Measurements from ENCODE around the gene FARP1.

Gene FARP1

GRCh38 chr13:98280176-98280510, 137.2 kb downstream of the FARP1 start:
- DNase-seq (ENCODE audit: low read depth in 2 of 2) = no peak

DNA sequence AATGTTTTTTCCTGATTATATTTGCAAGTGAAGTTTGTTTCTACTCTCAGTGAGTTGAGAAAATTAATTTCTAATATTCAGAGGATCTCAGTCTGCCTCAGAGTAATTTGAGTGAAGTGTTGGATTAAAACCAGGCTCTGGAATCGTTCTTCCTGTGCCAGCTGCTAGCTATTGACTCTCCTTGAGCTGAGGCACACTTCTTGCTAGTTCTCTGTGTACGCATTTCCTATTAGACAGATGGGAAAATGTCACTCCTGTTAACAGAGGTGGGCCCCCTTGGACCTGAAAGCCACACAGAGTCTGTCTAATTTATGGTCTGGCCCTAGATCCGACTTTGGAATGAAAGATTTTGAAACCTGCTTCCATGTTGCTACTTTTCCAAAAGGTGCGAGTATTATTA, 141.8 kb downstream of the FARP1 start:
- no peak for DNase-seq (ENCODE audit: low read depth in 2 of 2)

DNA sequence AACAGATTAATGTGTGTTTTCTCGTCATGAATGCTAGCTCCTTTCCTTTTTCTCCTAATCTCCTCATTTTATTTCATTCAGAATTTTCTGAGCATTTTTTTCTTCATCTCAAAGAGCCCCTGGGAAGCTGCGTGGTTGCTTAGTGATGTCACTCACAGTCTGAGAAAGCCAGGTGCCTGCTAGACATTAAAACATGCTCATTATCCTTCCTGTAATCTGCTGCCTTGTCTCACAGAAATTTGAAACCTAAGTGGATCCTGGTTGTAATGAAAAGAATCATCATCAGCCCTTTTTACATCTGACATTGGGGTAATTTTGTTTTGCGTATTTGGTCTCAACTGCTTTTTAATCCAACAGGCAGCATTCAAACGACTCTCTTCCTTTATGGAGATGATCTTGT, 142.4 kb downstream of the FARP1 start:
- no peak for DNase-seq (ENCODE audit: low read depth in 2 of 2)

- no peak for DNase-seq (ENCODE audit: low read depth in 2 of 2)
Measured at GRCh38 chr13:98285852-98286594, 143.1 kb downstream of the FARP1 start.

GRCh38 chr13:98286799-98287198, 143.9 kb downstream of the FARP1 start:
- no peak for DNase-seq (ENCODE audit: low read depth in 2 of 2)

- no peak for DNase-seq (ENCODE audit: low read depth in 2 of 2)
Measured at GRCh38 chr13:98288211-98288610, 145.3 kb downstream of the FARP1 start.

GRCh38 chr13:98289339-98289945, 146.5 kb downstream of the FARP1 start:
- no peak for DNase-seq (ENCODE audit: low read depth in 2 of 2)

DNA sequence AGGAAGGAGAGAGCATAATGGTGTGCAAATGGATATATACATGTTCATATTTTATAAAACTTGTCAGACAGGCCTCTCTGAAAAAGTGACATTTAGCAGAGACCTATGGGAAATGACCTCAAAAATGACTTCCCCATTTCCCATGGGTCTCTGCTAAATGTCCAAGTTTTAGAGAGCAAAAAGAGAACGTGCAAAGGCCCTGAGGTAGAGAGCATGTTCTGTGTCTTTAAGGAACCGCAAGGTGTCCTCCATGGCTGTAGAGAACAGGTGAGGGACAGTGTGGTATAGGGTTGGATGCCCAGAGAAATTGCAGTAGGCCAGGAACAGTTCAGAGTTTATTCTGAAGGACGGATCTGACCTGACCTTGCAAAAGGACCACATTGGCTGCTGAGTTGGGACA, 147.4 kb downstream of the FARP1 start:
- no peak for DNase-seq (ENCODE audit: low read depth in 2 of 2)

DNA sequence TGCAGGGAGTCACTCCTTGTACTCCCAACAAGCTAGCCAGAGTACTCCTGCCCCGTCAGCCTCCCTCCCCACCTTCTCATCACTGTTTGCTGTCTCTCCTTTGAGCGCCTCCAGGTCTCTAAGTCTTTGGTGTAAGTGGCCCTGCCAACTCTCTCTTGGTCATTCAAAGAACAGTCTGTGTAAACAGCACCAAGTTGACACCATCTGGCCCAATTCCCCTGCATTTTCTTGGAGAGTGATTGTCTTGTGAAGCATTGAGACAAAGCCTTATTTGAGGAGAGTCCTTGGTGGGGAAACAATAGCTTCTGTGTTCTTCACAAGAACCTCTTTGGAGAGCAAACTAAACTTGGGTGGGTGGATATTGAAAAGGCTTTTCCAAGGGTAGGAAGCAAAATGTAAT, 148.8 kb downstream of the FARP1 start:
- no peak for DNase-seq (ENCODE audit: low read depth in 2 of 2)

DNA sequence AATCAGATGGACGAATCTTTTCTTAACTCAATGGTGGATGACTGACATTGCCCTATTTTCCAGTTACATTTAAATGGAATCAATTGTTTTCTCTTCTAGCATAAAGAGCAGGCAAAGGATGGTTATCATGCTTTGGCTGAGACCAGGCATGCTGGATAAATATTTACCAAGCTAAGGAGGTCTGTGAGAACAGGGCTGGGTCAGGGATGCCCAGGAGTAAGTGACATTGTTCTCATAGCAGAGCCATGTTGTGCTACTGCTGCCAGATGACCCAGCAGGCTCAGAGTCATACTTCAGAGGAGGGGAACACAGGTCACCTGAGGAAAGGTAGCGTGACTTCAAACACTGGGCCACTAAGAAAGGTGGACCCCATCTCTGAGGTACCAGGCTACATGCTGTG, 150.2 kb downstream of the FARP1 start:
- DNase-seq (ENCODE audit: low read depth in 2 of 2) = no peak

- DNase-seq (ENCODE audit: low read depth in 2 of 2) = no peak
Measured at GRCh38 chr13:98293570-98294142, 150.8 kb downstream of the FARP1 start.

DNA sequence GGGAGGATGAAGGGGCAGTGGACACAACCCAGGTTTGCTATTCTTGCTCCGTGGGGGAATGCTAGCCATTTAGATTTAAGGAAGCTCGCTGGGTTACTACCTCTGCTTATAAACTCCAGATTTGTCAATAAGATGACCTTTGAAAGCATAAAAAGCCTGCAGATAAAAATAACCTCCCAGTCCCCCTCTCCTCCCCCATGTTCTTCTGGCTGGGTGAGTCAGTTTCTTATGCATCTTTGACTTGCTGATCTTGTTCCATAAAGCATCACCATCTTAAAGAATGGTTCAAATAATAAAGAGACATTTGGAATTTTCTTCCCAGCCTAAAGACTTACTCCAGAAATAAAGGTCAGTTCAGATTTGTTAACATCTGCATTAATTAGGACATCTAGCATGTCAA, 152.5 kb downstream of the FARP1 start:
- no peak for DNase-seq (ENCODE audit: low read depth in 2 of 2)

DNA sequence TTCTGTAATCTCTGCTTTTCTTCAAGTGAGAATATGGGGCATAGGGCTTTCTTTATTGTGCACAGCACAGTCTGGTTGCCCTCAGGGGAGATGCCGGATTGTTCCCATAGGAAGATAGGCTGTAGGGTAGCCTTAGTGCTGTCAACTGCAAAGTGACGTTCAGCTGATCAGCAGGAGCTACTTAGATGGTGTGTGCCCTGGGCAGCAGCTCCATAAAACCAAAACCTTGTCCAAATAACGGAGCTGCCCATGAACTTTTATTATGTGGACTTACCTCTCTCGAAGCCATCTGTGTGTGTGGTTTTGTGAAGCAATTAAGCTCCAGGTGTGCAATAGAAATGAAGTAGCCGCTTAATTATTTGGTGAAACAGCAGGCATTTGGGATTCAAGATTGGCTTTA, 154.2 kb downstream of the FARP1 start:
- no peak for DNase-seq (ENCODE audit: low read depth in 2 of 2)

- no peak for DNase-seq (ENCODE audit: low read depth in 2 of 2)
Measured at GRCh38 chr13:98297745-98298144, 154.9 kb downstream of the FARP1 start.

DNA sequence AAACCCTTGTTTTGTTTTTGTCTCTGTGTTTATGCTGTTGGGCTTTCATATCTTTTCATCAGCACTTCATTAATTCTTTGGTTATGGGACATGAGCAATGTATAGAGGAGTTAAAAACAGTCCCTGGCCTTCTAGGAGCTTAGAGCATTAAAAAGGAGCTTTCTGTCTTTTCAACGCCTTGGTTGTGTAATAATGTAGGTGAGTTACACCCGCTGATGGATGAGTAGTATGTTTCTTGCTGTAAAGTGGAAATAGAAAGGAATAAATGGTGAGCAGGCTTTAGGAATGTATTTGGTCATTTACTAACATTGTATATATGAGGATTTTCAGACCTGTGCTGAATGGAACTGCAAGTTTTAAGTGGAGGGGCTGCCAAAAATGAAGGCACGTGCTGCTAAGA, 155.7 kb downstream of the FARP1 start:
- no peak for DNase-seq (ENCODE audit: low read depth in 2 of 2)

GRCh38 chr13:98299235-98299965, 156.5 kb downstream of the FARP1 start:
- no peak for DNase-seq (ENCODE audit: low read depth in 2 of 2)

- DNase-seq (ENCODE audit: low read depth in 2 of 2) = no peak
Measured at GRCh38 chr13:98299966-98300350, 157.1 kb downstream of the FARP1 start.

DNA sequence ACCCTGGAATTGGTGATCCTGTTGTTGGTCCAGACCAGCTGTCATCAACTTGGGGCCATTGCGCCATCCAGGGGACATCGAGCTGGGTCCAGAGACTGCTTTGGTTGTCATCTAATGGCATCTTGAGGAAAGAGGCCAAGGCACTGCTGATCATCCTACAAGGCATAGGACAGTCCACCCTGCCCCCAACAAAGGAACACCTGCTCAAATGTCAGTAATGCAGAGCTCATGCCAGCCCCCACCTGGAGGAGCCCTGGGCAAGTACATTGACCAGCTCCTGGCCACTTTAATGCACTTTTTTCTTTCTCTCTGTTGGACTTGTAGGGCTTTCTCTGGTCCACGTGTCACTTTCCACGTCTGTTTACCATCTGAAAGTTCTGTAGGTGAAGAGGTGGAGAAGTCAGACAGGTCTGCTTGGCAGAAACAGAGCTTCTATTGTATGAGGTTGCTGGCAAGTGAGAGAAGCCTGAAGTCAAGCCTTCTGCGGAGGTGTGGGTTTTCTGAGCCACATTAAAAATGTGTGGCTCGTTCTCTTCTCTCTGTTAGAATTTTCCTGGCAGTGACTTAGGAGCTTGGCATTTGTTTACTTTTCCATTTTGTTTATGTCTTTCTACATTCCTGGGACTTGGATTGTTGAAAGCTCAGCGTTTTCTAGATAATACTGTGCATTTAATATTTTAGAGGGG, 158.2 kb downstream of the FARP1 start:
- DNase-seq (ENCODE audit: low read depth in 2 of 2) = no peak

GRCh38 chr13:98301721-98302120, 158.8 kb downstream of the FARP1 start:
- DNase-seq (ENCODE audit: low read depth in 2 of 2) = no peak

DNA sequence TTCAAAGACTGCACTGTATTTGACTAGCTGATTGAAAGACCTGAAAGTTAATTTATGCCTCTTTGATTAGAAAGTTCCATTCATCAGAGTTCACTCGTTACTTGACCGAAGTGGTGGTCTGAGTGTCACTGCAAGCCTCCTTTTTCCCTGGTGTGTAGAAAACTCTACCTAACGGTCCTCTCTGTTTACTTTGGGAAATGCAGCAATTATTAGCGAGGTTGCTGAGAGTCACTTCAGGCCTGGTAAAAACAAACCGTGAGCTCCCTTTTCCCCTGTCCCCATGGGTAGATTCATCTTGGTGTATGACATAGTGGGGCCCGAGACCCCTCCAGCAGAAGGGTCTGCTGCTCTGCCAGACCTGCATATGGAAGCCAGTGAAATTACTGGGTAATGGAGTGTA, 161.0 kb downstream of the FARP1 start:
- no peak for DNase-seq (ENCODE audit: low read depth in 2 of 2)

DNA sequence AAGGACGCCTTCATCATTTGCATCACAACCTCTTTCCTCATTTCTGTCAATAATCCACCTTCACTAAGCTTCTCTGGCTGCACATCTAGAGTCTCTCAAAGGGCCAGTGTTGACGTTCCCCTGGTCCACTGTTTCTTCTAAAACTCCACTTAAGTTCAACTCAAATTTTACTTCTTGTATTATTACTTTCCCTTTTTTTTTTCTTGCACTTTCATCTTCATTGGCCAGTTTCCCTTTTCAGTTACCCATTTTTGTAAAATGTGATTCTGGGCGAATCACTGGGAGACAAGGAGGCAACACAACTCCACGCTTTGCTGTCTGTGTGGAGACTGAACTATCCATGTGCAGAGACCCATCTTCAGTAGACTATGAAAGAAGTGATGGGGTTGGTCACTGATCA, 162.8 kb downstream of the FARP1 start:
- no peak for DNase-seq (ENCODE audit: low read depth in 2 of 2)

DNA sequence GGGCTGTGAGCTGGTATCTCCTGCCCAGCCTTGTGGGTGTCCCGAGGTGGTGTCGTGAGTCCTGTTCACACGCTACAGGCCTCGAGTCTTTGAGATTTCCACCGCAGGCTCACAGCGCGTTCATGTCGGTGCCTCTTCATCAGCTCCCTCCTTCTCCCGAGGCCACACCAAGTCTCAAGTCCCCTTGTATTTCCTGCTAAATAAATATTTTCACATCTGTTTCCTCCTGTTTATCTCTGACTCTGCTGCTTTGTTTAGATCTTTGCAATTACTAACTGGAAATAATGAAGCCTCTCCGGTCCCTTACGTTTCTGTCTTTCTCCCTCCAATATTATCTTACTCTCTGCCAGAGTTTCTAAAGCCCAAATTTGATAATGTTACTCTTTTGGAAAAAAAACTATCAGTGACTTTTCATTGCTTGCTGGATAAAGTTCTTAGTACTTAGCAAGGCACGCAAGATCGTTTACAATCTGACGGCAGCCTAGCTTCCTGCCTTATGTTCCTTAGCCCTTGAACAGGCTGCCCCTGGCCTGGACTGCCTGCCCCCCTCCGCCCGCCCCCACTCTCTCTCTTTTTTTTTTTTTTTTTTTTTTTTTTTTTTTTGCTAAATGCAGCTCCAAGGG, 164.7 kb downstream of the FARP1 start:
- DNase-seq (ENCODE audit: low read depth in 2 of 2) = no peak

Measured in stimulated activated CD4-positive, alpha-beta T cell treated with anti-CD3 and anti-CD28 coated beads, Interleukin-1b, Interleukin-23, amount 100 ng/mL, for 1 hour (primary cell).